HepG2 (cell line): ENCODE measurements around the gene TMEM79. TPM values are rescaled to one million over a fixed set of nuclear protein-coding genes. Genes with fewer than 3 reads are reported as not detected.

Experiments
- ATAC-seq: fragments of 200-7000 bp; cut with Tn5 transposase; 3 replicates; pipeline ENCODE4 v1.9.1; 2020; ENCODE audit warnings: mild to moderate bottlenecking, moderate library complexity
- BruUV-seq: library from RNA; stranded (reverse); fragments of 400-500 nt; replicated peaks from 2 replicates; lab custom pipeline; 2021; lab: Mats Ljungman, UMichigan
- CTCF ChIA-PET: fragments of 300-600 bp; formaldehyde crosslinking; extraction: SDS; loops from one replicate; lab custom pipeline; 2021; ENCODE audit warnings: low total read pairs, inconsistent platforms, low intra/inter-chr PET ratio; lab: Yijun Ruan, JAX
- POLR2A ChIA-PET: fragments of 350-600 bp; sonication (Branson Sonifier 250); formaldehyde crosslinking; loops from one replicate; lab custom pipeline; 2020; ENCODE audit warnings: antibody characterized with exemption, inconsistent platforms; lab: Yijun Ruan, JAX
- DNase-seq: peaks from one replicate; pipeline ENCODE4 v3.0.0-alpha.2; 2015; ENCODE audit warnings: low spot score
- FAIRE-seq: peaks from 3 replicates; lab custom pipeline; 2011; peaks lifted over from hg19 to GRCh38; lab: Jason Lieb, UNC
- H2AFZ ChIP-seq: one replicate; pipeline ENCODE4 v1.6.1; 2011; ENCODE audit warnings: low read length, inconsistent platforms
- H3K27ac ChIP-seq: fragments of 300-600 bp; 3 replicates; pipeline ENCODE4 v1.8.0; 2011; ENCODE audit warnings: mixed run types, mild to moderate bottlenecking, mixed read lengths, low read length, inconsistent platforms; ENCODE audit not compliant: insufficient read depth; ENCODE audit errors: extremely low read length
- H3K27me3 ChIP-seq, 2 experiments: fragments of 200-600 bp in 1 of 2; 2 replicates in 1 of 2; 3 replicates in 1 of 2; pipeline versions ENCODE4 v1.6.0 to v1.8.0; 2011; ENCODE audit warnings: low read length in 2 of 2, mild to moderate bottlenecking in 2 of 2, moderate library complexity in 2 of 2, inconsistent platforms in 1 of 2; ENCODE audit not compliant: insufficient read depth in 2 of 2, control insufficient read depth in 1 of 2
- H3K36me3 ChIP-seq, 2 experiments: fragments of 200-600 bp in 1 of 2; replicated peaks in 1 of 2; 2 replicates in 1 of 2; 3 replicates in 1 of 2; pipeline versions ENCODE4 v1.5.1 to v1.8.0; 2011; ENCODE audit warnings: low read length in 2 of 2, inconsistent platforms in 1 of 2; ENCODE audit not compliant: insufficient read depth in 2 of 2, control insufficient read depth in 1 of 2
- H3K4me1 ChIP-seq: 2 replicates; pipeline ENCODE4 v1.5.1; 2012; ENCODE audit warnings: low read length, inconsistent platforms; ENCODE audit not compliant: insufficient read depth
- H3K4me2 ChIP-seq: 2 replicates; pipeline ENCODE4 v1.6.0; 2011; ENCODE audit warnings: low read depth, low read length, inconsistent platforms
- H3K4me3 ChIP-seq, 3 experiments: fragments of 200-600 bp in 1 of 3; sonication (generic), shearing (Covaris generic) in 1 of 3; replicated peaks in 1 of 3; 2 replicates each; pipeline ENCODE4 v1.5.1; 2011 to 2016; ENCODE audit warnings: low read length in 3 of 3, inconsistent platforms in 2 of 3, low read depth in 2 of 3, mild to moderate bottlenecking in 2 of 3, control low read depth in 1 of 3, mixed read lengths in 1 of 3; ENCODE audit not compliant: insufficient read depth in 1 of 3
- H3K79me2 ChIP-seq: one replicate; pipeline ENCODE4 v1.6.1; 2011; ENCODE audit warnings: low read length, inconsistent platforms; ENCODE audit not compliant: insufficient read depth
- H3K9ac ChIP-seq: 2 replicates; pipeline ENCODE4 v1.6.0; 2011; ENCODE audit warnings: mild to moderate bottlenecking, low read depth, low read length, inconsistent platforms; ENCODE audit not compliant: insufficient read depth
- H3K9me3 ChIP-seq: 2 replicates; pipeline ENCODE4 v1.5.1; 2012; ENCODE audit warnings: mild to moderate bottlenecking, low read length
- H4K20me1 ChIP-seq: 2 replicates; pipeline ENCODE4 v1.6.0; 2011; ENCODE audit warnings: inconsistent platforms, mild to moderate bottlenecking, low read length, moderate library complexity; ENCODE audit not compliant: insufficient read depth
- HDAC1 ChIP-seq: sonication (generic); formaldehyde crosslinking; IDR thresholded peaks from 2 replicates; pipeline ENCODE4 v1.5.1; 2020; ENCODE audit warnings: mild to moderate bottlenecking, missing genetic modification reagents
- KLF12 ChIP-seq: sonication (generic); formaldehyde crosslinking; IDR thresholded peaks from 2 replicates; pipeline ENCODE4 v1.4.0; 2020; ENCODE audit warnings: missing genetic modification reagents, borderline replicate concordance
- KMT2A ChIP-seq: sonication (generic); formaldehyde crosslinking; IDR thresholded peaks from 2 replicates; pipeline ENCODE4 v1.4.0; 2020; ENCODE audit warnings: missing genetic modification reagents
- NFE2L1 ChIP-seq: sonication (generic); formaldehyde crosslinking; IDR thresholded peaks from 2 replicates; pipeline ENCODE4 v1.4.0; 2020; ENCODE audit warnings: missing genetic modification reagents, mild to moderate bottlenecking, borderline replicate concordance
- NR2C2 ChIP-seq: sonication (generic); formaldehyde crosslinking; IDR thresholded peaks from 2 replicates; pipeline ENCODE4 v1.4.0; 2020; ENCODE audit warnings: missing genetic modification reagents, mild to moderate bottlenecking, moderate library complexity, borderline replicate concordance
- NR2F2 ChIP-seq: IDR thresholded peaks from 2 replicates; pipeline ENCODE4 v1.6.1; 2012; ENCODE audit warnings: low read depth, inconsistent platforms, borderline replicate concordance
- PREB ChIP-seq: sonication (generic); formaldehyde crosslinking; IDR thresholded peaks from 2 replicates; pipeline ENCODE4 v1.4.0; 2020; ENCODE audit warnings: missing genetic modification reagents
- SIX4 ChIP-seq: sonication (generic); formaldehyde crosslinking; IDR thresholded peaks from 2 replicates; pipeline ENCODE4 v1.4.0; 2020; ENCODE audit warnings: missing genetic modification reagents
- SMC3 ChIP-seq: IDR thresholded peaks from 2 replicates; pipeline ENCODE4 v1.6.1; 2011; ENCODE audit warnings: low read length, improper control_type of control experiment
- SOX13 ChIP-seq, 3 experiments: fragments of 450-650 bp in 1 of 3; sonication (generic) in 1 of 3; formaldehyde crosslinking in 1 of 3; IDR thresholded peaks in 2 of 3; conservative IDR thresholded peaks in 1 of 3; 2 replicates each; pipeline versions ENCODE4 v1.5.0 to v1.6.1; 2016 to 2020; ENCODE audit warnings: antibody characterized with exemption in 1 of 3, mild to moderate bottlenecking in 1 of 3, missing compliant biosample characterization in 1 of 3, missing genetic modification reagents in 1 of 3, moderate library complexity in 1 of 3
- THRA ChIP-seq: sonication (generic); formaldehyde crosslinking; IDR thresholded peaks from 2 replicates; pipeline ENCODE4 v1.4.0; 2020; ENCODE audit warnings: missing genetic modification reagents, borderline replicate concordance
- ZBTB42 ChIP-seq: sonication (generic); formaldehyde crosslinking; IDR thresholded peaks from 2 replicates; pipeline ENCODE4 v1.5.0; 2020; ENCODE audit warnings: mild to moderate bottlenecking, missing genetic modification reagents
- ZC3H4 ChIP-seq: sonication (generic); formaldehyde crosslinking; IDR thresholded peaks from 2 replicates; pipeline ENCODE4 v1.4.0; 2020; ENCODE audit warnings: missing genetic modification reagents, borderline replicate concordance
- ZNF17 ChIP-seq: sonication (generic); formaldehyde crosslinking; IDR thresholded peaks from 2 replicates; pipeline ENCODE4 v1.5.0; 2020; ENCODE audit warnings: mild to moderate bottlenecking, missing genetic modification reagents
- ZNF343 ChIP-seq: sonication (generic); formaldehyde crosslinking; IDR thresholded peaks from 2 replicates; pipeline ENCODE4 v1.4.0; 2020; ENCODE audit warnings: mild to moderate bottlenecking, missing genetic modification reagents
- ZNF576 ChIP-seq: sonication (generic); formaldehyde crosslinking; IDR thresholded peaks from 2 replicates; pipeline ENCODE4 v1.4.0; 2020; ENCODE audit warnings: mild to moderate bottlenecking, missing genetic modification reagents
- ZNF709 ChIP-seq: sonication (generic); formaldehyde crosslinking; IDR thresholded peaks from 2 replicates; pipeline ENCODE4 v1.5.0; 2020; ENCODE audit warnings: mild to moderate bottlenecking, missing genetic modification reagents
- ZNF883 ChIP-seq: sonication (generic); formaldehyde crosslinking; IDR thresholded peaks from 2 replicates; pipeline ENCODE4 v1.5.1; 2020; ENCODE audit warnings: mild to moderate bottlenecking, missing genetic modification reagents; ENCODE audit errors: not compliant biosample characterization
- WGBS: methylation state at CpG from one replicate; pipeline ENCODE4 v1.1.6; 2017; ENCODE audit warnings: low lambda C conversion rate; 5-methylcytosine and 5-hydroxymethylcytosine counted together
- in situ Hi-C: cut with HindIII; loops from 2 replicates; pipeline ENCODE4 v1.10.0; 2017; ENCODE audit warnings: low pct_unique_long_range_greater_than_20kb; ENCODE audit not compliant: extremely low pct_ligation_motif_present
- intact Hi-C: fragments of 100-400 bp; cut with micrococcal nuclease; formaldehyde crosslinking; loops from one replicate; pipeline ENCODE4 v1.10.0; 2022; ENCODE audit not compliant: unreplicated experiment
- polyA plus RNA-seq, 8 experiments: library from polyadenylated mRNA; depleted of rRNA in 3 of 8; stranded (reverse) in 7 of 8; unstranded in 1 of 8; fragments of >200 nt; fragmentation: Illumina TruSeq in 4 of 8; extraction: Trizol in 4 of 8; gene quantifications; 2 replicates each; pipeline versions ENCODE4 v1.2.1 to v1.2.3, GENCODE V29; 2011 to 2016; ENCODE audit warnings: low read depth in 4 of 8, missing spikeins in 1 of 8, mixed read lengths in 1 of 8; ENCODE audit not compliant: insufficient read depth in 1 of 8
- total RNA-seq, 5 experiments: library from RNA; depleted of rRNA; stranded (reverse); fragments of >200 nt; fragmentation: Illumina TruSeq; extraction: Trizol; gene quantifications; 2 replicates each; pipeline ENCODE4 v1.2.3, GENCODE V29; 2016; ENCODE audit warnings: low read depth in 1 of 5

The TMEM79 gene
- total and polyA plus RNA-seq, 2 of the 13 experiments (the other 11 are each of a cell fraction or from before 2014, with no cell fraction given) = 1.2 to 1.9 TPM

- TF ChIP-seq NFE2L1 (CRISPR knock-in tag) (no peak), KMT2A (CRISPR knock-in tag) (no peak), ZNF343 (no peak), ZNF576 (CRISPR knock-in tag) (no peak), ZBTB42 (no peak)
- TF ChIP-seq, all 625 proteins: peak for 0
Measured at GRCh38 chr1:156262461-156263287, 21.5 kb upstream of the TMEM79 start (continued).

- Histone ChIP-seq H3K36me3 (peaks cover 49 to 87% of the 10 kb centered on the region in 2 experiments), H2AFZ (no peak overlapping the region), H3K4me1 (no peaks in the 10 kb centered on the region), H3K79me2 (no peaks in the 10 kb centered on the region), H4K20me1 (no peaks in the 10 kb centered on the region), H3K27me3 (no peaks in the 10 kb centered on the region; a peak in 1 of 5 replicates), H3K4me2 (no peak overlapping the region), H3K9me3 (no peaks in the 10 kb centered on the region), H3K4me3 (no peak overlapping the region), H3K27ac (no peak overlapping the region), H3K9ac (no peak overlapping the region)
- in situ Hi-C loops = no loop called here
- TF ChIP-seq NR2F2 (no peak), SMC3 (no peak), HDAC1 (CRISPR knock-in tag) (no peak), PREB (no peak), ZNF883 (no peak), ZNF709 (no peak), ZC3H4 (CRISPR knock-in tag) (no peak), SIX4 (CRISPR knock-in tag) (no peak), THRA (CRISPR knock-in tag) (no peak), ZNF17 (CRISPR knock-in tag) (no peak), NR2C2 (no peak), SOX13 (IDR thresholded peaks at IDR 0.05) (no peak), SOX13 (CRISPR knock-in tag; conservative IDR thresholded peaks at IDR 0.05 in 1 of 2, IDR thresholded peaks at IDR 0.05 in 1 of 2) (no peak), KLF12 (CRISPR knock-in tag) (no peak)
- BruUV-seq = no TSS peak
- intact Hi-C loops = no loop called here
- DNase-seq (no peak), ATAC-seq (no peak), FAIRE-seq (no peak)
- 94% methylated on average over 5 of the region's 9 CpGs for WGBS
- ChIA-PET CTCF (no interaction called here), POLR2A (no interaction called here)
Measured at GRCh38 chr1:156263288-156263655, 20.9 kb upstream of the TMEM79 start.
